Activated CD8-positive, alpha-beta T cell treated with anti-CD3 and anti-CD28 coated beads for 36 hours (primary cell): Measurements from ENCODE around the gene CDH13. TPM values are rescaled to one million over a fixed set of nuclear protein-coding genes. Genes with fewer than 3 reads are reported as not detected.

ENCODE experiments used
- ATAC-seq: fragments of 200-7000 bp; cut with Tn5 transposase; one replicate; pipeline ENCODE4 v1.10.0; 2021; ENCODE audit warnings: mild to moderate bottlenecking, moderate library complexity
- CTCF ChIA-PET: fragments of 350-600 bp; sonication (Branson Sonifier 250); formaldehyde crosslinking; loops from one replicate; lab custom pipeline; 2021; ENCODE audit warnings: antibody characterized with exemption; lab: Charles Lee
- POLR2A ChIA-PET: fragments of 350-600 bp; sonication (Branson Sonifier 250); formaldehyde crosslinking; loops from one replicate; lab custom pipeline; 2021; ENCODE audit warnings: antibody characterized with exemption; lab: Charles Lee
- DNase-seq: peaks from one replicate; pipeline ENCODE4 v3.0.0-alpha.2; 2020
- H3K27ac Mint-ChIP-seq: one replicate; pipeline ENCODE4 v1.8.0; 2021; ENCODE audit warnings: mild to moderate bottlenecking, mixed read lengths
- H3K27me3 Mint-ChIP-seq: one replicate; pipeline ENCODE4 v1.8.0; 2021; ENCODE audit warnings: mixed read lengths
- H3K36me3 Mint-ChIP-seq: one replicate; pipeline ENCODE4 v1.8.0; 2021; ENCODE audit warnings: low read depth, mixed read lengths
- H3K4me1 Mint-ChIP-seq: one replicate; pipeline ENCODE4 v1.8.0; 2021; ENCODE audit warnings: low read depth, mixed read lengths
- H3K4me3 Mint-ChIP-seq: one replicate; pipeline ENCODE4 v1.8.0; 2021; ENCODE audit warnings: mild to moderate bottlenecking, moderate library complexity, mixed read lengths
- H3K9me3 Mint-ChIP-seq: one replicate; pipeline ENCODE4 v1.8.0; 2021; ENCODE audit warnings: mixed read lengths
- intact Hi-C: fragments of 100-400 bp; cut with micrococcal nuclease; formaldehyde crosslinking; loops from one replicate; pipeline ENCODE4 v1.10.0; 2022
- total RNA-seq, 2 experiments: library from RNA; stranded (reverse); gene quantifications; one replicate each; pipeline ENCODE4 v1.2.3, GENCODE V29; 2021
- TF ChIP-seq, protein P1 (sequence below): fragments of 200-600 bp; IDR thresholded peaks from one replicate; pipeline ENCODE4 v1.8.0; 2022; ENCODE audit warnings: antibody characterized with exemption, mild to moderate bottlenecking

Gene CDH13
- total RNA-seq, 2 experiments from 2014 or later = not detected

- CTCF ChIA-PET = interaction anchor here (0.7 to 6.5 kb wide), 16 partner anchors 8 to 378 kb away, joined by 3 to 51 read pairs (median 4); no protein-coding TSS in a partner anchor
- H3K9me3 Mint-ChIP-seq = no peaks in the 10 kb centered on the region
- peaks cover 15% of the 10 kb centered on the region for H3K4me1 Mint-ChIP-seq
- intact Hi-C loops = loop anchor here (10.0 kb wide), 1 partner anchor 375 kb away; no protein-coding TSS in a partner anchor
- DNase-seq = peak; percentile 78
- TF ChIP-seq, protein P1, sequence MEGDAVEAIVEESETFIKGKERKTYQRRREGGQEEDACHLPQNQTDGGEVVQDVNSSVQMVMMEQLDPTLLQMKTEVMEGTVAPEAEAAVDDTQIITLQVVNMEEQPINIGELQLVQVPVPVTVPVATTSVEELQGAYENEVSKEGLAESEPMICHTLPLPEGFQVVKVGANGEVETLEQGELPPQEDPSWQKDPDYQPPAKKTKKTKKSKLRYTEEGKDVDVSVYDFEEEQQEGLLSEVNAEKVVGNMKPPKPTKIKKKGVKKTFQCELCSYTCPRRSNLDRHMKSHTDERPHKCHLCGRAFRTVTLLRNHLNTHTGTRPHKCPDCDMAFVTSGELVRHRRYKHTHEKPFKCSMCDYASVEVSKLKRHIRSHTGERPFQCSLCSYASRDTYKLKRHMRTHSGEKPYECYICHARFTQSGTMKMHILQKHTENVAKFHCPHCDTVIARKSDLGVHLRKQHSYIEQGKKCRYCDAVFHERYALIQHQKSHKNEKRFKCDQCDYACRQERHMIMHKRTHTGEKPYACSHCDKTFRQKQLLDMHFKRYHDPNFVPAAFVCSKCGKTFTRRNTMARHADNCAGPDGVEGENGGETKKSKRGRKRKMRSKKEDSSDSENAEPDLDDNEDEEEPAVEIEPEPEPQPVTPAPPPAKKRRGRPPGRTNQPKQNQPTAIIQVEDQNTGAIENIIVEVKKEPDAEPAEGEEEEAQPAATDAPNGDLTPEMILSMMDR = peak; percentile 82
- no peaks in the 10 kb centered on the region for H3K36me3 Mint-ChIP-seq
- peak; percentile 69 for ATAC-seq
- no peak overlapping the region for H3K4me3 Mint-ChIP-seq
- H3K27me3 Mint-ChIP-seq = peaks cover 6% of the 10 kb centered on the region
- no peak overlapping the region for H3K27ac Mint-ChIP-seq
- POLR2A ChIA-PET = interaction anchor here (1.0 kb wide), 1 partner anchor 13 kb away, joined by 3 read pairs; no protein-coding TSS in a partner anchor
Observed at GRCh38 chr16:82639666-82640336, 13.0 kb downstream of the CDH13 start.

DNA sequence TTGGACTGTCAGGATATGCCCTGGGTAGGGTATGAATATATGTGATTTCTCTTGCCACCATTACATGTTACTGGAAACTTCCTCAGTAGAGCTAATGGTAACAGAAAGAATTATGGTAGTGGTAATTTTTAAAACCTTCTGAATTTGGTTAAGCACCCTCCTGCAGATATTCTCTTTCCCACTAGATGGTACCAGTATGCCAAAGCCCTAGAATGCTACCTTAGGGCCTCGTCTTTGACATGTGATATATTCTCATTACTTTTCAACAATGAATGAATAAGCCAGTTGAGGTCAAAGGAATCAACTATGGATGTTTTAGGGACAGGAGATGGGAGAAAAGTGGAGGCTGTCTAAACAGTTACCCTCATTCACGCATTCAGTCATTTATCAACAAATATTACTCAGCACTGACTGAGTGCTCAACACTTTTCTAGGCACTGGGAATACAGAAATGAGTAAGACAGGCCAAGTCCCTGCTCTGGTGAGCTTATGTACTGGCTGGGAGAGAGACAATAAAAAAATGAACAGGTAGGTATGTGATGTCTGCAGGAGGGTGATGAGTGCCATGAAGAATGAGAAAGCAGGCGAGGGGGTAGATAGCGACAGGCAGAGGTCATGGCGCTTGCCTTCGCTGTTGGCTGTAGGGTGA, 14.7 kb downstream of the CDH13 start:
- ATAC-seq (peak; percentile 63), DNase-seq (no peak)
- H3K9me3 Mint-ChIP-seq = no peaks in the 10 kb centered on the region
- TF ChIP-seq, protein P1 = peak; percentile 34
- no peaks in the 10 kb centered on the region for H3K36me3 Mint-ChIP-seq
- H3K27ac Mint-ChIP-seq = peak overlapping the region; percentile 3
- peaks cover 6% of the 10 kb centered on the region for H3K27me3 Mint-ChIP-seq
- ChIA-PET CTCF (interaction anchor here (1.0 to 6.5 kb wide), 12 partner anchors 9 to 377 kb away, joined by 3 to 51 read pairs (median 4); no protein-coding TSS in a partner anchor), POLR2A (interaction anchor here (0.7 to 0.8 kb wide), 2 partner anchors 20 to 57 kb away, joined by 3 to 4 read pairs; no protein-coding TSS in a partner anchor)
- H3K4me1 Mint-ChIP-seq = peaks cover 7% of the 10 kb centered on the region
- H3K4me3 Mint-ChIP-seq = no peak overlapping the region
- intact Hi-C loops = no loop called here

GRCh38 chr16:82643136-82643535, 16.4 kb downstream of the CDH13 start:
- Mint-ChIP-seq H3K27me3 (peaks cover 6% of the 10 kb centered on the region), H3K4me1 (peaks cover 7% of the 10 kb centered on the region), H3K4me3 (no peak overlapping the region), H3K9me3 (no peaks in the 10 kb centered on the region), H3K27ac (no peak overlapping the region), H3K36me3 (no peaks in the 10 kb centered on the region)
- DNase-seq = no peak
- ChIA-PET POLR2A (interaction anchor here (1.3 to 1.9 kb wide), 2 partner anchors 10 to 12 kb away, joined by 3 to 4 read pairs; no protein-coding TSS in a partner anchor), CTCF (interaction anchor here (6.5 kb wide), 1 partner anchor 11 kb away, joined by 51 read pairs; no protein-coding TSS in a partner anchor)
- TF ChIP-seq, protein P1 = no peak
- ATAC-seq = no peak
- intact Hi-C loops = no loop called here

GRCh38 chr16:82643936-82644630, 17.3 kb downstream of the CDH13 start:
- POLR2A ChIA-PET = interaction anchor here (1.9 kb wide), 1 partner anchor 9 kb away, joined by 4 read pairs; no protein-coding TSS in a partner anchor
- DNase-seq (no peak), ATAC-seq (no peak)
- Mint-ChIP-seq H3K27ac (no peak overlapping the region), H3K27me3 (peaks cover 8% of the 10 kb centered on the region), H3K36me3 (no peaks in the 10 kb centered on the region), H3K4me1 (peaks cover 8% of the 10 kb centered on the region), H3K9me3 (no peaks in the 10 kb centered on the region), H3K4me3 (no peak overlapping the region)
- TF ChIP-seq, protein P1 = no peak
- CTCF ChIA-PET = interaction anchor here (6.5 kb wide), 1 partner anchor 10 kb away, joined by 51 read pairs; no protein-coding TSS in a partner anchor
- intact Hi-C loops = no loop called here
